Colonic mucosa (tissue), 4 donors: ENCODE measurements around the gene CCDC178. TPM values are rescaled to one million over a fixed set of nuclear protein-coding genes. Genes with fewer than 3 reads are reported as not detected.

ENCODE experiments used
- DNase-seq: peaks from one replicate; pipeline ENCODE4 v3.0.0-alpha.2; 2020
- H3K27ac ChIP-seq: fragments of 200-600 bp; one replicate; pipeline ENCODE4 v1.8.0; 2021
- H3K27me3 ChIP-seq: fragments of 200-600 bp; one replicate; pipeline ENCODE4 v1.8.0; 2021
- H3K36me3 ChIP-seq: fragments of 200-600 bp; one replicate; pipeline ENCODE4 v1.8.0; 2021
- H3K4me1 ChIP-seq: fragments of 200-600 bp; one replicate; pipeline ENCODE4 v1.8.0; 2021; ENCODE audit warnings: mild to moderate bottlenecking
- H3K4me3 ChIP-seq: fragments of 200-600 bp; one replicate; pipeline ENCODE4 v1.8.0; 2021
- H3K9ac ChIP-seq, 2 donors: one replicate each; pipeline ENCODE4 v1.7.0; 2013; ENCODE audit warnings: control low read depth in 2 of 2, low read depth in 2 of 2, low read length in 2 of 2
- H3K9me3 ChIP-seq: fragments of 200-600 bp; one replicate; pipeline ENCODE4 v1.8.0; 2021
- intact Hi-C: fragments of 100-400 bp; cut with DNase I; formaldehyde crosslinking; loops from one replicate; pipeline ENCODE4 v1.14.1; 2022
- total RNA-seq, 2 donors: library from RNA; stranded (reverse); fragmentation: NEBNext Ultra II Directional in 1 of 2; extraction: Animal tissue kit (Norgen Biotek cat#: 25700) in 1 of 2; gene quantifications; one replicate each; pipeline ENCODE4 v1.2.1, GENCODE V29; 2021
- TF ChIP-seq, protein P1 (sequence below): fragments of 200-600 bp; IDR thresholded peaks from one replicate; pipeline ENCODE4 v1.8.0; 2022; ENCODE audit warnings: antibody characterized with exemption, mild to moderate bottlenecking
- donor health status: healthy.
- donor health status: DM: no; HTN: no; CAD: no.
- donor health status: DM: no; HTN: no; CAD: no.

CCDC178 gene
- total RNA-seq, 2 donors from 2014 or later, result not detected

DNA sequence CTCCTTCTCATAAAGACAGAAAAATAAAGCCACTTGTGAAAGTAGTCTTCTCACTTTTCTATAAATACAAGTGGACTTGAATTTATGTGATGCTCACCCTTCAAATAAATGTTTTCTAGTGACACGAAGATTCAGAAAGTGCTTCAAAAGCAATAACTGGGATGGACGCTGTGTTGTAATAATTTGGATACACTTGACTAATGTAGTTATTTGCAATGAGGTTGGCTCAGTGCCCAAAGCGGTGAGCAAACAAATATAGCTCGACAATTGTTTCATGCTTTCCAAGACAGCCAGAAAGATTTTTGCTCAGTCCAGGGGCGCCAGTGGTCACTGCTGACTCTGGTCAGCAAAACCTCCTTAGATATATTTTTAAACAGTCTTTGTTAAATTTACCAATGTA lies 389.1 kb downstream of the CCDC178 start:
- Histone ChIP-seq H3K27ac (no peak overlapping the region), H3K4me3 (no peak overlapping the region), H3K4me1 (no peaks in the 10 kb centered on the region), H3K36me3 (no peaks in the 10 kb centered on the region), H3K9ac (no peak overlapping the region), H3K27me3 (no peaks in the 10 kb centered on the region), H3K9me3 (no peaks in the 10 kb centered on the region)
- intact Hi-C loops, result no loop called here
- no peak for DNase-seq
- TF ChIP-seq, protein P1, sequence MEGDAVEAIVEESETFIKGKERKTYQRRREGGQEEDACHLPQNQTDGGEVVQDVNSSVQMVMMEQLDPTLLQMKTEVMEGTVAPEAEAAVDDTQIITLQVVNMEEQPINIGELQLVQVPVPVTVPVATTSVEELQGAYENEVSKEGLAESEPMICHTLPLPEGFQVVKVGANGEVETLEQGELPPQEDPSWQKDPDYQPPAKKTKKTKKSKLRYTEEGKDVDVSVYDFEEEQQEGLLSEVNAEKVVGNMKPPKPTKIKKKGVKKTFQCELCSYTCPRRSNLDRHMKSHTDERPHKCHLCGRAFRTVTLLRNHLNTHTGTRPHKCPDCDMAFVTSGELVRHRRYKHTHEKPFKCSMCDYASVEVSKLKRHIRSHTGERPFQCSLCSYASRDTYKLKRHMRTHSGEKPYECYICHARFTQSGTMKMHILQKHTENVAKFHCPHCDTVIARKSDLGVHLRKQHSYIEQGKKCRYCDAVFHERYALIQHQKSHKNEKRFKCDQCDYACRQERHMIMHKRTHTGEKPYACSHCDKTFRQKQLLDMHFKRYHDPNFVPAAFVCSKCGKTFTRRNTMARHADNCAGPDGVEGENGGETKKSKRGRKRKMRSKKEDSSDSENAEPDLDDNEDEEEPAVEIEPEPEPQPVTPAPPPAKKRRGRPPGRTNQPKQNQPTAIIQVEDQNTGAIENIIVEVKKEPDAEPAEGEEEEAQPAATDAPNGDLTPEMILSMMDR, result no peak

- H3K27me3 ChIP-seq, result no peaks in the 10 kb centered on the region
- H3K4me3 ChIP-seq, result no peak overlapping the region
- DNase-seq, result no peak
- H3K9ac ChIP-seq, result no peak overlapping the region
- no peaks in the 10 kb centered on the region for H3K4me1 ChIP-seq
- no peaks in the 10 kb centered on the region for H3K36me3 ChIP-seq
- intact Hi-C loops, result no loop called here
- TF ChIP-seq, protein P1, result no peak
- no peaks in the 10 kb centered on the region for H3K9me3 ChIP-seq
- no peak overlapping the region for H3K27ac ChIP-seq
Measured at GRCh38 chr18:33040213-33040612, 400.3 kb downstream of the CCDC178 start.

DNA sequence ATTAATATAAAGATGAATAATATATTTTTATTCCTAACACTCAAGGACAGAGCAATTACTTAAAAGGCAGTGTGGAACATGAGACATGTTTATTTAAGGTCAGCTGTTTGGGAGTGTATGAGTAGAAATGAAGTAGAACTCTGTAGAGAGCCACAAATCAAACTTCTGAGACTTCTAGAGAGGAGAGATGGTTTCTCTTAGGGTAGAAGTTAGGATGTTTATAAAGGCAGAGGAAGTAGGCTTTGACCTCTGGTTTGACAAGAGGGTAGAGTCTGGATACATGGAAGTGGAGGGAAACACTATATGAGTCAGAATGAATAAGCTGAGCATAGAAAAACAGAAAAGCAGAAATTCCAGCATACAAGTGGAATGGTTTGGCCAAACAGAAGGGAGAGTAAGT lies 405.6 kb downstream of the CCDC178 start:
- H3K4me3 ChIP-seq, result no peak overlapping the region
- TF ChIP-seq, protein P1, result no peak
- intact Hi-C loops, result no loop called here
- H3K27me3 ChIP-seq, result no peaks in the 10 kb centered on the region
- H3K9ac ChIP-seq, result no peak overlapping the region
- no peaks in the 10 kb centered on the region for H3K4me1 ChIP-seq
- H3K27ac ChIP-seq, result no peak overlapping the region
- no peaks in the 10 kb centered on the region for H3K9me3 ChIP-seq
- H3K36me3 ChIP-seq, result no peaks in the 10 kb centered on the region
- no peak for DNase-seq

GRCh38 chr18:33034212-33034611 lies 406.3 kb downstream of the CCDC178 start:
- no peak for DNase-seq
- no peak overlapping the region for H3K27ac ChIP-seq

GRCh38 chr18:33022370-33022769 lies 418.2 kb downstream of the CCDC178 start:
- Histone ChIP-seq H3K27ac (no peak overlapping the region), H3K27me3 (no peaks in the 10 kb centered on the region), H3K9me3 (no peaks in the 10 kb centered on the region), H3K36me3 (no peaks in the 10 kb centered on the region), H3K9ac (no peak overlapping the region), H3K4me3 (no peak overlapping the region), H3K4me1 (no peaks in the 10 kb centered on the region)
- no peak for DNase-seq
- intact Hi-C loops, result no loop called here
- TF ChIP-seq, protein P1, result no peak

More at GRCh38 chr18:33034212-33034611, 406.3 kb downstream of the CCDC178 start:
- TF ChIP-seq, protein P1, result no peak
- Histone ChIP-seq H3K36me3 (no peaks in the 10 kb centered on the region), H3K9ac (no peak overlapping the region), H3K9me3 (no peaks in the 10 kb centered on the region), H3K27me3 (no peaks in the 10 kb centered on the region), H3K4me1 (no peaks in the 10 kb centered on the region), H3K4me3 (no peak overlapping the region)
- intact Hi-C loops, result no loop called here

- Histone ChIP-seq H3K27ac (no peak overlapping the region), H3K27me3 (no peaks in the 10 kb centered on the region), H3K4me3 (no peak overlapping the region), H3K36me3 (no peaks in the 10 kb centered on the region), H3K4me1 (no peaks in the 10 kb centered on the region), H3K9ac (no peak overlapping the region), H3K9me3 (no peaks in the 10 kb centered on the region)
- intact Hi-C loops, result no loop called here
- DNase-seq, result no peak
- TF ChIP-seq, protein P1, result no peak
Measured at GRCh38 chr18:33020877-33021276, 419.6 kb downstream of the CCDC178 start.
